ENCODE data around the gene RAB33B.

- TF ChIP-seq, protein P1, sequence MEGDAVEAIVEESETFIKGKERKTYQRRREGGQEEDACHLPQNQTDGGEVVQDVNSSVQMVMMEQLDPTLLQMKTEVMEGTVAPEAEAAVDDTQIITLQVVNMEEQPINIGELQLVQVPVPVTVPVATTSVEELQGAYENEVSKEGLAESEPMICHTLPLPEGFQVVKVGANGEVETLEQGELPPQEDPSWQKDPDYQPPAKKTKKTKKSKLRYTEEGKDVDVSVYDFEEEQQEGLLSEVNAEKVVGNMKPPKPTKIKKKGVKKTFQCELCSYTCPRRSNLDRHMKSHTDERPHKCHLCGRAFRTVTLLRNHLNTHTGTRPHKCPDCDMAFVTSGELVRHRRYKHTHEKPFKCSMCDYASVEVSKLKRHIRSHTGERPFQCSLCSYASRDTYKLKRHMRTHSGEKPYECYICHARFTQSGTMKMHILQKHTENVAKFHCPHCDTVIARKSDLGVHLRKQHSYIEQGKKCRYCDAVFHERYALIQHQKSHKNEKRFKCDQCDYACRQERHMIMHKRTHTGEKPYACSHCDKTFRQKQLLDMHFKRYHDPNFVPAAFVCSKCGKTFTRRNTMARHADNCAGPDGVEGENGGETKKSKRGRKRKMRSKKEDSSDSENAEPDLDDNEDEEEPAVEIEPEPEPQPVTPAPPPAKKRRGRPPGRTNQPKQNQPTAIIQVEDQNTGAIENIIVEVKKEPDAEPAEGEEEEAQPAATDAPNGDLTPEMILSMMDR (IDR thresholded peaks at IDR 0.05), result no peak
- TF ChIP-seq TCF7L2 (IDR thresholded peaks at IDR 0.05; ENCODE audit: low read depth, low read length) (no peak), SIN3A (IDR thresholded peaks at IDR 0.05; ENCODE audit: borderline replicate concordance, insufficient read depth, low read depth, low read length) (no peak)
These were observed 49.8 kb downstream of the RAB33B start for GRCh38 chr4:139503622-139504166.

Measured in Panc1 (cell line).